DMS53 (cell line): Measurements from ENCODE around the gene SCAF1.

Source experiments
- DNase-seq: peaks from one replicate; lab custom pipeline; 2025; lab: John Stamatoyannopoulos, UW

Gene SCAF1

DNA sequence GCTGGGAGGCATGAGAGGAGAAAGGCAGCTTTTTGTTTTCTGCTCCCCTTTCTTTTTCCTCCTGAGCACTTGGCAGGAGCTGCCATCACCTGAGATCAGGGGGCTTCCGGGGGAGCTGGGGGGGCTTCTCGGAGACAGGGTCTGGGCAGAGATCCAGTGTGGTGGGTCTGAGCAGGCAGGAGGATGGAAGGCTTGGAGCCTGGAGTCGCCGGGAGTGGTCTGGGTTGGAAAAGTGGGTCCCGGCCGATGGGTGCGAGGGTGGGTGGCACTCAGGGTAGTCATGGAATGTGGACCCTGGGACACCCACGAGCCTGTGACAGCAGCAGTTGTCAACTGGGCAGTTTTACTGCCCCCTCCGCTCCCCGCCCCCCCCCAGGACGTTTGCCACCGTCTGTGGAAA, 45.1 kb downstream of the SCAF1 start:
- DNase-seq: no peak

- peak; percentile 55 for DNase-seq
These were observed 45.7 kb downstream of the SCAF1 start for GRCh38 chr19:49687566-49688316.

GRCh38 chr19:49688531-49689132, 46.6 kb downstream of the SCAF1 start:
- DNase-seq: no peak

- DNase-seq: peak; percentile 90
These were observed 47.4 kb downstream of the SCAF1 start, which contains the start of gene ADM5 for GRCh38 chr19:49689133-49690078. Gene ADM5 (plus strand): TSS chr19:49689594. CDS start chr19:49689838, 244 bp downstream.

- peak; percentile 68 for DNase-seq
These were observed 48.2 kb downstream of the SCAF1 start for GRCh38 chr19:49690079-49690655.

- DNase-seq: peak; percentile 92
These were observed 48.7 kb downstream of the SCAF1 start, which contains the start of gene CPT1C for GRCh38 chr19:49690656-49691242. Gene CPT1C (plus strand): TSS chr19:49691116. CDS start chr19:49692253, 1,137 bp downstream.

GRCh38 chr19:49691243-49692146, 49.5 kb downstream of the SCAF1 start:
- peak; percentile 86 for DNase-seq

- no peak for DNase-seq
These were observed 50.1 kb downstream of the SCAF1 start for GRCh38 chr19:49692147-49692506.

- no peak for DNase-seq
These were observed 54.1 kb downstream of the SCAF1 start for GRCh38 chr19:49696115-49696514.

DNA sequence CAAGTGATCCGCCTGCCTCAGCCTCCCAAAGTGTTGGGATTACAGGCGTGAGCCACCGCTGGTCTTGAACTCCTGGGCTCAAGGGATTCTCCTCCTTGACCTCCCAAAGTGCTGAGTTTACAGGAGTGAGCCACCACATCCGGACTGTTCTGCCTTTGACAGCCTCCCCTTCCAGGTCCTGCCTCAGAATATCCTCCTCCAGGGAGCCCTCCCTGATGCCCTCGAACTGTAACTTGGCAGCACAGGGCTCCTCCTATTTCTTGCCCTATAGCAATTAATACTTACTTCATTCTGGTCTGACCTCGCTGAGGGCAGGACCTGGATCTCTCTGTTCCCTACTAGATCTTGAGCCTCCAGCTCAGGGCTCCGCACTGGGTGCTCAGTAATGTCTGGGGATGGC, 54.9 kb downstream of the SCAF1 start:
- no peak for DNase-seq

DNA sequence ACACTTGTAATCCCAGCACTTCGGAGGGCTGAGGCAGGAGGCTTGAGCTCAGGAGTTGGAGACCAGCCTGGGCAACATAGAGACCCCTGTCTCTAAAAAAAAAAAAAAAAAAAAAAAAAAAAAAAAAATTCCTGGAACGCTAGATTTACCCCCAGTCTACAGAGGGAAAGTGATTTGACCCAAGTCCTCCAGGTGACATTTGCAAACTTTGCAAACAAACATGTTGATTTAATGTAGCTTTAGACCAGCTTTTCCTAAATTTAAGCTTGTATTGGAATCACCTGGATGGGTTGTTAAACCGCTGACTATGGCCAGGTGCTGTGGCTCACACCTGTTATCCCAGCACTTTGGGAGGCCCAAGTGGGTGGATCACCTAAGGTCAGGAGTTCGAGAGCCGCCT, 57.4 kb downstream of the SCAF1 start:
- no peak for DNase-seq

DNA sequence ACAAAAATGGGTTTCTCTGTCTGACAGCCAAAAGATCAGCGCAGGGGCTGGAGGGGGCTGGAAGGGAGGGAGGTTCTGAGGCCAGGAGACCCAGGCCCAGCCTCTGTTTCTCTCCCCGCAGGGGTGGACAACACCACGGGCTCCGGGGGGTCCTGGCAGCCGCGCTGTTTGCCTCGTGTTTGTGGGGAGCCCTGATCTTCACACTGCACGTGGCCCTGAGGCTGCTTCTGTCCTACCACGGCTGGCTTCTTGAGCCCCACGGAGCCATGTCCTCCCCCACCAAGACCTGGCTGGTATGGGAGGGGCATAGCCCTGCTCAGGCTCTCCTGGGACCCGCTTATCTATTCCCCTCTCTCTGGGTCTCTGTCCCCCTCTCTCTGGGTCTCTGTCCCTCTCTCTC, 58.6 kb downstream of the SCAF1 start:
- DNase-seq: no peak

- DNase-seq: no peak
These were observed 59.3 kb downstream of the SCAF1 start for GRCh38 chr19:49701271-49701786.

GRCh38 chr19:49704888-49705642, 63.1 kb downstream of the SCAF1 start:
- DNase-seq: no peak

DNA sequence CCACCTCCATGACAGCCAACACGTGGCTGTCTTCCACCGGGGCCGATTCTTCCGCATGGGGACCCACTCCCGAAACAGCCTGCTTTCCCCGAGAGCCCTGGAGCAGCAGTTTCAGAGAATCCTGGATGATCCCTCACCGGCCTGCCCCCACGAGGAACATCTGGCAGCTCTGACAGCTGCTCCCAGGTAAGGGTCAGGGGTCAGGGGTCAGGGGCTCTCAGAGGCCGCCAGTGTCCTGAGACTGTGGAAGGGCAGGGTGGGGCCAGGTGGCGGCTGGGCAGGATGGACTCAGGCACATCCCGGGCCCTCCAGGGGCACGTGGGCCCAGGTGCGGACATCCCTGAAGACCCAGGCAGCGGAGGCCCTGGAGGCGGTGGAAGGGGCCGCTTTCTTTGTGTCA, 63.9 kb downstream of the SCAF1 start:
- DNase-seq: no peak
